Activated naive CD4-positive, alpha-beta T cell treated with Interleukin-2 at 50 U/mL for 16 hours (primary cell): ENCODE measurements around the gene C11orf24.
"Not testable (repeated sequence)": the region's sequence is repeated elsewhere in the genome, so short reads cannot be mapped to it uniquely, and the experiment has no call there.

Source experiments
- DNase-seq: peaks from one replicate; pipeline ENCODE4 v3.0.0-alpha.2; 2020

C11orf24 gene

DNA sequence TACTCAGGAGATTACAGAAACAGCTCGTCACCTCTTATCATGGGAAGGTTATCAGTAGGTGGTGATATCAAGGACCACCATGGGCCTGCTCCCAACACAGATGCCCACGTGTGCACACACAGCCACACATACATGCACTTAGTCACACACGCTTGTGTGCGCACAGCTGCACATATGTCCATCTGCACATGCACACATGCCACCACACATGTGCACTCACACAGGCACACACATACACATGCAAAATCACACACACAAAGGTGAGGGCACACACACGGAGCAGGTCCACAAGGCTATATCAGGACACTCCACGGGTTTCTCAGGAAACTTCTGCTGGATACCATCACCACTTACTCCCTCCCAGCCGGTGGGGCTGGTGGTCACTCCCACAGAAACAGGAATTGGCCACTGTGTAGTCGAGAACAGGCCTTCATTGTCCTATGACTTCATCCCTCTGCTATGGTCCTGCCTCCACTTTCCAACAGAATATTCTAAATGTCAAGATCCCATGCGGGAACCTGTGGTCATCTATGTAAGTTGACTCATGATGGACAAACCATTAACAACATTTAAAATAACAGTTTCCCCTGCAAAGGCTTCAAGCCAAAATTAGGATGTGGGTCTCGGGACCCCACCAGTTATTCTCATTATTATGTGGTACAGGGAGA, 2.2 kb downstream of the C11orf24 start:
- no peak for DNase-seq

GRCh38 chr11:68267881-68268240, 3.9 kb downstream of the C11orf24 start:
- no peak for DNase-seq

- DNase-seq, result no peak
Measured at GRCh38 chr11:68266936-68267880, 4.6 kb downstream of the C11orf24 start.

- no peak for DNase-seq
Measured at GRCh38 chr11:68266121-68266891, 5.5 kb downstream of the C11orf24 start.

DNA sequence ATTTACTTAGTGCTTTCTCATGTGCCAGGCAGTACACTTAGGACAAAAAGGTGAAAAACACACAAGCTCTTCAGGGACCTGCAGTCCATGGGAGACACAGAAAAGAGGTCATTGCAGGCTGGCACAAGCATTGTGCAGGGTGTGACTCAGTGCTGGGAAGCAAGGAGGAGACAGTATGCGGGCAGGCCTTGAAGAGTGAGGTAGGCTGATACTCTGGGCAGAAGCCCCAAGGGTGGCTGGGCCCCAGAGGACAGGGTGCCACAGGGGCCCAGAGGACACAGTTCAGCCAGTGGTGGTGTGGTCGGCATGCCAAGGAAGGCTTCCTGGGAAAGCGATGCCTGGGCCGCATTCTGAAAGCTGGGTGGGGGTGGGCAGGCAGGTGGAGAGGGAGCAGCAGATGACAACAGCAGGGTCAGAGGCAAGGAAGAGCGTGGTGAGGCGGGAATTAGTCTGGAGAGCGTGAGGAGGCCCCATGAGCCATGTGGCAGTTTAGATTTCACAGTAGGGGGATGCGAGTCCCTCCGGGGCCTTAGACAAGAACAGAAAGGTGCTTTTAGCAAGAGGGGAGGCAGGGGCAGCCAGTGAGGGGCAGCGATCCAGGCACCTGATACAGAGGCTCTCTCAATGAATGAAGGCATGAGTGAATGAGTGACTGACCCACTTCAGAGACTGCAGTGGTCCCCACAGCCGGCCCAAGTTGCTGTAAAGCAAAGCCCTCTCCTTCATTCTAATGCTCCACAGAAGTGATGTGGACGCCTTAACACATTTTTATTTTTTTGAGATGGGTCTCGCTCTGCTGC, 6.8 kb downstream of the C11orf24 start:
- DNase-seq, result no peak

GRCh38 chr11:68264244-68264643, 7.5 kb downstream of the C11orf24 start:
- no peak for DNase-seq

DNA sequence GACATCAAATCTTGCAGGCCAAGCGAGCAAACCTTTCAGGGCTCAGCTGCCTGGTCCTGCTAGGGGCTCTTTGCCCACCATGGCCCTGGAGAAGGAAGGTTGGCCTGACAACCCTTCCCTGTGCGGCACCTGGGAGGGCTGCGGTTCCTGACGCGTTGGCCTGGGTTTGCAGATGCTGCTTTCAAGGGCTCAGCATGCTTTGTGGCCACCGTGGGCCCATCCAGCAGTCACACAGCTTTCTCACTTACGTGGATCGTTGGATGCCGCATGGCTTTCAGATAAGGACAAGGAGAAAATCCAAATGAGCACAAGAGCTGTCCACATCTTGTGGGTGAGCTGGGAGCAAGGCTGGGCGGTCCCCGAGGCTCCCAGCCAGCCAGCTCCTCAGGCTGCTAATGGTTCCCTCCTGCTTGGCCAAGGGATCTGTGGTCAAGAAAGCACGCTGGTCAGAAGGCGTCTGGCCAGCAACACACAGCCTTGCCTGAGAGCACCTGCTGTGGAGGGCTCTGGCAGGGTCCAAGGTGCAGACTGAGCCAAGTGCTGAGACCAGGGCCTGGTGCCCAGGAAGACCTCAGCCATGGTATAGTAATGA, 8.2 kb downstream of the C11orf24 start:
- no peak for DNase-seq

GRCh38 chr11:68262544-68262827, 9.3 kb downstream of the C11orf24 start:
- DNase-seq, result no peak

DNA sequence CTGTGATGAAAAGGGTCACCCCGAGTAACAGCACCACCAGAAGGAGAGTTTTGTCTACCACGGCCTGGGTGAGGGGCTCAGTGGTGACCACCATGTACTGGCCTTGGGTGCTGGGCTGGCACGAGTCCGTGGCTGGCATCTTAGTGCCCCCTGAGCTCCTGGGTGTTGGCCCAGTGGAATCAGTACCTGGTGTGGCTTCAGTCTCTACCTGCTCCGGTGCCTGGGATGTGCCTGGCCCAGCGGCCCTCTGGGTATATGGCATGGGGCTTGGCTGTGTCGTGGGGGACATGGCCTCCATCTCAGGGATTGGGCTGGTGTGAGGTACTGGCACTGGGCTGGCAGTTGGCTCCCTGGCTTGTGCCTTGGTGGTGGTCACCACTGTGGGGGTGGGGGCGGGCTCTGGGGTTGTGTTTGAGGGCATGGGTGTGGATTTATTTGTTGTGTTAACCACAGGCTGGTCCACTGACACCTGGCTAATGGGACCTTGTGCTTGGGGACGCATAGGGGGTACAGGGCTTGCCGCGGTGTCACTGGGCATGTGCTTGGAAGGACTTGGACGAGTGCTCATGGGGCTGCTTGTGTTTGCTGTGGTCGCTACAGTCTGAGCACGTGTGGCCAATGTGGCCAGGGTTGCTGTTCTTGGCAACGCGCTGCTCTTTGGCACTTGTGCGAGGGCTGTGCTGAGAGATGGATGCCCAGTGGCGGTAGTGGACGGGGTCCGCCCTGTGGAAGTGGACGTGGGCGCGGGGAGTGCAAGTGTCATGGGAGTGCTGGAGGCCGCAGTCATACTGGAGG, 9.8 kb downstream of the C11orf24 start:
- no peak for DNase-seq

DNA sequence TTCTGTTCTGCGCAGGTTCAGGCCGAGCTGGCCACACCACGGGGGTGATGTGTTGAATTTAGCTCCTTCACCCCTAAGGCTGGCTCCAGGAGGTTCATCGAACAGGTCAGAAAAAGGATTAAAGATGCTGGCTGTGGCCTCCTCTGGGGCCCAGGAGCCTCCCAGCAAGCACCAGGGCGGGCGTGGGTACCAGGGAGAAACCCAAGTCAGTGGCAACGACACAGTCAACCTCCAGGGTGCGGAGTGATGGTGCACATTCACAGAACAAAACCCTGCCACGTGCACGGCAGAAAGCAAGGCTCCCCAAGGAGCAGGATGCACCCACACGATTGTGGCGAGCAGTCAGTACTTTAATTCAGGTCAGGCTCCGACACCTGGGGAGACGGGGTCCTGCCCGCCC, 10.8 kb downstream of the C11orf24 start:
- no peak for DNase-seq

DNA sequence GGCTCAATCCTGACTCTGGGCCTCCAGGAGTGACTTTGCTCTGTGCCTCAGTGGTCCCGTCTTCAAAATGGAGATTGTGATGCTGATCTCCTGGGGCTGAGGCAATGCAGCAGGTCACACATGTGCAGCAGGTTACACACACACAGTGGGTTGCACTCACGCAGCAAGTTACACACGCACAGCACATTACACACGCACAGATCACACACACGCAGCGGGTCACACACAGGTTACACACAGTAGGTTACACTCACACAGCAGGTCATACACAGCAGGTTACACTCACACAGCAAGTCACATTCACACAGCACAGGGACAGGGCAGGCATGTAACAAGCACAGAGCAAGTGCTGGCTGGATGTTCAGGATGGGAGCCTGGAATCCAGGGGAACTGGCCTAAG, 11.3 kb downstream of the C11orf24 start:
- no peak for DNase-seq

DNA sequence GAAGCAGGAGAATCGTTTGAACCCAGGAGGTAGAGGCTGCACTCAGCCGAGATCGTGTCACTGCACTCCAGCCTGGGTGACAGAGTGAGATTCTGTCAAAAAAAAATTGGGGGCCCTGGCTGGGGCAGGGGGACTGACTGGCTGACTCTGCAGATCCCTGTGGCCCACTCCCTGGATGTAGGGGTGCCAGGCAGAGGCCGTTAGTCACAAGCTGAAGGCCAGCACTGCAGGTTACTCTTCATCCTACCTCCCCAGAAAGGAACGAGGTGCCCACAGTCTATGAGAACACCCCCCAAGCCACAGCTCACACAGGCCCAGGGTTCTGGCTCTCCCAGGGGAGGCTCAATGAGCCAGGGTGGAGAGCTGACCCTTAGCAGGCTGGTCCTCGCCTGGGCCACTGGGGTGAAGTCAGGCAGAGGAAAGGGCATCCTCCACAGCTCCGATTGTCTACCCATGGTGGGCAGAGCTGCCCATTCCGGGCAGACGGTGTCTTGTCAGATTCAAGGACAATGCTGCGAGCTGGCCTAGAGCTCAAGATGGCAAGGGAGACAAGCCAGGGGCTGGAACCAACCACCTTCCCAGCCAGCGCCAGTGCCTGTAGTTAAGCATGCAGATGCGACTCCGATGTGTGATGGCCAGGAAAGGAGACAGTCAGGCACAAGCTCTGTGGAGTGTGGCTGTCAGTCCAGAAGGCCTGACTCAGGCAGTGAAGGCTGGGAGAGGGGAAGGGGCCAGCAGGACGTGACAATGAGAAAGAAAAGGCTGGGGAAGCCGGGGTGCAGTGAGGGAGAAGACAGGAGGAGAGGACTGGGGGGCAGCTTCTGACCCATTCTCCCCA, 12.4 kb downstream of the C11orf24 start:
- DNase-seq, result no peak

DNA sequence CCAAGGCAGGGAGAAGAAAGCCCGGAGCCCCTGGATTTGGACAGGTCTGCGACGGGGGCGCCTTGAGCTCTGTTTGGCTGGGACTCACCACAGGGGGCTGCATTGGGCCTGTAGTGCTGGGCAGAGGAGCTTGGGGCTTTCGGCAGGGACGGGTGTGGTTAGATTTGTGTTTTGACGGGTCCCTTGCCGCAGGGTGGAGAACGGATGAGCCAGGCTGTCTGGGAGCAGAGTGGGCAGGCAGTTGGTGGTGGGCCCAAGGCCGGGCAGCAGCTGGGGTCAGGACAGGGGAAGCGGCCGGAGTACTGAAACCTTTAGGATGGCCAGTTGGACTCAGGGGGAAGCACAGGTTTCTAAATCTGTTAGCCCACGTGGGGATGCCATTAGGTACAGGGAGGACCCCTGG, 13.4 kb downstream of the C11orf24 start:
- no peak for DNase-seq

- peak; percentile 92 for DNase-seq
Measured at GRCh38 chr11:68257477-68258362, 14.1 kb downstream of the C11orf24 start.

- DNase-seq, result no peak
Measured at GRCh38 chr11:68256331-68256741, 15.4 kb downstream of the C11orf24 start.

GRCh38 chr11:68255526-68255925, 16.2 kb downstream of the C11orf24 start:
- no peak for DNase-seq

GRCh38 chr11:68254421-68254820, 17.4 kb downstream of the C11orf24 start:
- DNase-seq, result no peak

DNA sequence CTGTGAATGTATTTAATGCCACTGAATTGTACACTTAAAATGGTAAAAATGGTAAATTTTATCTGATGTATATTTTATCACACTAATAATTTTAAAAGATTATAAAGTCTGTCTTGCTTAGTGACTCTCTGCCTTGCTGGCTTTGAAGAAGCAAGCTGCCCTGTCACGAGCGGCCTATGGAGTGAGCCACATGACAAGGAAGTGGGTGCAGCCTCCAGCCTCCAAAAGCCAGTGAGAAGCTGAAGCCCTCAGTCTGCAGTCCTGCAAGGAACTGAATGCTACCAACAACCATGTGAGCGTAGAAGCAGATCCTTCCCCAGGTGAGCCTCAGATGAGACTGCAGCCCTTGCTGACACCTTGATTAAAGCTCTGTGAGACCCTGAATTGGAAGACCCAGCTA, 20.0 kb downstream of the C11orf24 start:
- DNase-seq, result no peak

DNA sequence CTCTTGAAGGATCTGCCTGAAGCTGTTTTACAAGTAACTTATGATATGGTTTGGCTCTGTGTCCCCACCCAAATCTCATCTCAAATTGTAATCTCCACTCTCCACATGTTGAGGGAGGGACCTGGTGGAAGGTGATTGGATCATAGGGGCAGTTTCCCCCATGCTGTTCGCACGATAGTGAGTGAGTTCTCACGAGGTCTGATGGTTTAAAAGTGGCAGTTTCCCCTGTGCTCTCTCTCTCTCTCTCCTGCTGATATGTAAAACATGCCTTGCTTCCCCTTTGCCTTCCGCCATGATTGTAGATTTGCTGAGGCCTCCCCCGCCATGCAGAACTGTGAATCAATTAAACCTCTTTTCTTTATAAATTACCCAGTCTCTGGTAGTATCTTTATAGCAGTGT, 26.9 kb downstream of the C11orf24 start:
- DNase-seq, result not testable (repeated sequence)

GRCh38 chr11:68243847-68244246, 27.9 kb downstream of the C11orf24 start:
- DNase-seq, result not testable (repeated sequence)
